Measurements from ENCODE around the gene CDK9. TPM values are rescaled to one million over a fixed set of nuclear protein-coding genes. Genes with fewer than 3 reads are reported as not detected.

CDK9 gene
- total and polyA plus RNA-seq, 3 donors from 2014 or later = 77.1 to 163 (median 136) TPM

DNA sequence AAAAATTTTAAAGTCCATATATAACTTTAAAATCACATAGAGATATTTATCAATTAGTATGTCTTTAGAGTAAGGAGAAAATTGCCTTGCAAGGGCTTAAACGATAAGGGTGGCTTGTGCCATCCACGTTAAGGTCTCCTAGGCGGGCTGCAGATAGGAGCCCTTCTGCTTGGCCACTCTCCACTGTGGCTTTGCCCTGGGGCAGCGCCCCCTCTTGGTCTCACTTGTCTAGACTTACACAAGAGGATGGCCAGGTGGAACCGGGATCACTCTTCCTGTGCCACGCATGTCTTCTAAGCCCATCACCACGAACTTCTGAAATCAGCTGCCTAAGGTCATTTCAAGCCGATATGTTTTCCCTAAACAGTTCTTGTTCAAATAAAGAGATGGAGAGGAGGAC lies 19.8 kb downstream of the CDK9 start:
- Histone ChIP-seq H3K36me3 (ENCODE audit: low read depth, missing control alignments) (no peaks in the 10 kb centered on the region), H3K9me3 (no peaks in the 10 kb centered on the region), H3K27ac (no peak overlapping the region), H3K4me1 (peaks cover 16% of the 10 kb centered on the region), H3K4me3 (no peak overlapping the region), H3K27me3 (no peaks in the 10 kb centered on the region)
- no peak for DNase-seq
- no peak for TF ChIP-seq POLR2A (IDR thresholded peaks at IDR 0.05)
- 79 to 82% methylated on average over 8 of the region's 8 CpGs for WGBS, 2 donors
- intact Hi-C loops (cut with DNase I; ENCODE audit: low total_unique reads) = no loop called here

DNA sequence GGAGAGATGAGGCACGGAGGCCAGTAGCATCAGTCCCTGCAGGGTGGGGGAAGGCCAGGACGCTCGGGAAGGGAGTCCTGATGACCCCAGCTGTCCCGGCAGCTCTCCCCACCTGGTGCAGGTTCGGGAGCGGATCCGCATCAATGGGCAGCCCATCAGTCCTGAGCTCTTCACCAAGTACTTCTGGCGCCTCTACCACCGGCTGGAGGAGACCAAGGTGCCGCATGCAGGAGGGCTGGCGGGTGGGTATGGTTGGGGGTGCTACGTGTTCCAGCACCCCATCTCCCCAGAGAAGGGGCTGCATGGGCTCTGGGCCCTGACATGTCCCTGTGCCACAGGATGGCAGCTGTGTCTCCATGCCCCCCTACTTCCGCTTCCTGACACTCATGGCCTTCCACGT lies 21.0 kb downstream of the CDK9 start:
- H3K4me3 ChIP-seq = no peak overlapping the region
- no peak overlapping the region for H3K27ac ChIP-seq
- H3K36me3 ChIP-seq (ENCODE audit: low read depth, missing control alignments) = no peaks in the 10 kb centered on the region
- peaks cover 16% of the 10 kb centered on the region for H3K4me1 ChIP-seq
- no peaks in the 10 kb centered on the region for H3K27me3 ChIP-seq
- WGBS, 2 donors = 90 to 93% methylated on average over 12 to 14 of the region's 14 CpGs
- TF ChIP-seq, protein P1, sequence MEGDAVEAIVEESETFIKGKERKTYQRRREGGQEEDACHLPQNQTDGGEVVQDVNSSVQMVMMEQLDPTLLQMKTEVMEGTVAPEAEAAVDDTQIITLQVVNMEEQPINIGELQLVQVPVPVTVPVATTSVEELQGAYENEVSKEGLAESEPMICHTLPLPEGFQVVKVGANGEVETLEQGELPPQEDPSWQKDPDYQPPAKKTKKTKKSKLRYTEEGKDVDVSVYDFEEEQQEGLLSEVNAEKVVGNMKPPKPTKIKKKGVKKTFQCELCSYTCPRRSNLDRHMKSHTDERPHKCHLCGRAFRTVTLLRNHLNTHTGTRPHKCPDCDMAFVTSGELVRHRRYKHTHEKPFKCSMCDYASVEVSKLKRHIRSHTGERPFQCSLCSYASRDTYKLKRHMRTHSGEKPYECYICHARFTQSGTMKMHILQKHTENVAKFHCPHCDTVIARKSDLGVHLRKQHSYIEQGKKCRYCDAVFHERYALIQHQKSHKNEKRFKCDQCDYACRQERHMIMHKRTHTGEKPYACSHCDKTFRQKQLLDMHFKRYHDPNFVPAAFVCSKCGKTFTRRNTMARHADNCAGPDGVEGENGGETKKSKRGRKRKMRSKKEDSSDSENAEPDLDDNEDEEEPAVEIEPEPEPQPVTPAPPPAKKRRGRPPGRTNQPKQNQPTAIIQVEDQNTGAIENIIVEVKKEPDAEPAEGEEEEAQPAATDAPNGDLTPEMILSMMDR (IDR thresholded peaks at IDR 0.05) = no peak
- no peak for TF ChIP-seq POLR2A (IDR thresholded peaks at IDR 0.05)
- no peak for DNase-seq
- no peaks in the 10 kb centered on the region for H3K9me3 ChIP-seq
- intact Hi-C loops (cut with DNase I; ENCODE audit: low total_unique reads) = no loop called here

GRCh38 chr9:127808347-127809001 lies 22.6 kb downstream of the CDK9 start:
- peaks cover 15% of the 10 kb centered on the region for H3K4me1 ChIP-seq
- no peak overlapping the region for H3K27ac ChIP-seq

DNA sequence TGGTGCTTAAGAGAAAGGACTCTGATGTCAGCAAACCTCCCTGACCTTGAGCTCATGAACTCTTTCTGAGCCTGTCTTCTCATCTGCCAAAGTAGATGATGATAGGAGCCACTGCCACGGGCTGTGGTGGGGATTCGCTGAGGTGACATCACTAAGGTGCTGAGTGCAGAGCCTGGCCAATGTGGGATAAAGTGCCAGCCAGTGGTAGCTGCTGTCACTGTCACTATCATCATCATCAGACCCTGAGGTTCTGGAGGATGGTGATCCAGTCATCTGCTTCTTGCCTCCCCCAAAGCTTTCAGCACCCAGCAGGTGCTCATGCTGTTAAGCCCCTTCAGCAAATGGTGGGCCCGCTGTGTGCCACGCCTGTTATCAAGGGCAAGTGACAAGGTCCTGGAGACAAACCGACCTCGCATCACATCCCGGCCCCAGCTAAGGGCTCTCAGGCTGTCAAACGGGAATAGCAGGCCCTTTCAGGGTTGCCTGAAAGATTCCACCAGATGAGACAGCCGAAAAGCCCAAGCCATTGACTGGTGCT lies 23.2 kb downstream of the CDK9 start:
- 66 to 67% methylated on average over 6 to 8 of the region's 9 CpGs for WGBS, 2 donors
- no peak overlapping the region for H3K27ac ChIP-seq

More at GRCh38 chr9:127808347-127809001, 22.6 kb downstream of the CDK9 start:
- intact Hi-C loops (cut with DNase I; ENCODE audit: low total_unique reads) = no loop called here
- WGBS, 2 donors = 73 to 84% methylated on average over 4 to 17 of the region's 17 CpGs
- Histone ChIP-seq H3K36me3 (ENCODE audit: low read depth, missing control alignments) (no peaks in the 10 kb centered on the region), H3K9me3 (no peaks in the 10 kb centered on the region), H3K4me3 (no peak overlapping the region), H3K27me3 (no peaks in the 10 kb centered on the region)
- TF ChIP-seq POLR2A (IDR thresholded peaks at IDR 0.05) = no peak
- TF ChIP-seq, protein P1 (IDR thresholded peaks at IDR 0.05) = no peak
- DNase-seq = no peak

More for the DNA sequence above, 23.2 kb downstream of the CDK9 start:
- Histone ChIP-seq H3K4me1 (peaks cover 9% of the 10 kb centered on the region), H3K9me3 (no peaks in the 10 kb centered on the region), H3K4me3 (peak overlapping the region in 1 of 2 donors; percentile 41), H3K27me3 (no peaks in the 10 kb centered on the region), H3K36me3 (ENCODE audit: low read depth, missing control alignments) (no peaks in the 10 kb centered on the region)
- intact Hi-C loops (cut with DNase I; ENCODE audit: low total_unique reads) = no loop called here
- DNase-seq = no peak
- TF ChIP-seq, protein P1 (IDR thresholded peaks at IDR 0.05) = no peak
- no peak for TF ChIP-seq POLR2A (IDR thresholded peaks at IDR 0.05)
